ENCODE measurements around the gene C1S.
A peak's percentile ranks its signal among the peaks of the same experiment; 100 is the strongest.
"Not testable (repeated sequence)": the region's sequence is repeated elsewhere in the genome, so short reads cannot be mapped to it uniquely, and the experiment has no call there.

Gene C1S

GRCh38 chr12:7047306-7047705, 13.2 kb upstream of the C1S start:
- DNase-seq = peak; percentile 50

DNA sequence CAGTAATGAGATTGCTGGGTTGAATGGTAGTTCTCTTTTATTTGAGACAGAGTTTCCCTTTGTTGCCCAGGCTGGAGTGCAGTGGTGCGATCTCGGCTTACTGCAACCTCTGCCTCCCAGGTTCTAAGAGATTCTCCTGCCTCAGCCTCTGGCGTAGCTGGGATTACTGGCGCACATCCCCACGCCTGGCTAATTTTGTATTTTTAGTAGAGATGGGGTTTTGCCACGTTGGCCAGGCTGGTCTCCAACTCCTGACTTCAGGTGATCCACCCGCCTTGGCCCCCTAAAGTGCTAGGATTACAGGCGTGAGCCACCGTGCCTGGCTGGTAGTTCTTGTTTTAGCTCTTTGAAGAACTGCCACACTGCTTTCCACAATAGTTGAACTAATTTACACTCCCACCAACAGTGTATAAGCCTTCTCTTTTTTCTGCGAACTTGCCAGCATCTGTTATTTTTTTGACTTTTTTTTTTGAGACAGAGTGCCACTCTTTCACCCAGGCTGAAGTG, 11.0 kb upstream of the C1S start:
- not testable (repeated sequence) for DNase-seq

DNA sequence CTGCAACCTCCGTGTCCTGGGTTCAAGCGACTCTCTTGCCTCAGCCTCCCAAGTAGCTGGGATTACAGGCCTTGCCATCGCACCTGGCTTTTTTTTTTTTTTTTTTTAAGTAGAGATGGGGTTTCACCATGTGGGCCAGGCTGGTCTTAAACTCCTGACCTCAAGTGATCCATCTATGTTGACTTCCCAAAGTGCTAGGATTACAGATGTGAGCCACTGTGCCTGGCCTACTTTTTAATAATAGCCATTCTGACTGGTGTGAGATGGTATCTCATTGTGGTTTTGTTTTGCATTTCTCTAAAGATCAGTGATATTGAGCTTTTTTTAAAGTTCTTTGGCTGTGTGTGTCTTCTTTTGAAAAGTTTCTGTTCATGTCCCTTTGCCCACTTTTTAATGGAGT, 10.5 kb upstream of the C1S start:
- not testable (repeated sequence) for DNase-seq

- no peak for DNase-seq
These were observed 5.6 kb upstream of the C1S start for GRCh38 chr12:7054925-7055324.

GRCh38 chr12:7055736-7056135, 4.8 kb upstream of the C1S start:
- not testable (repeated sequence) for DNase-seq

- DNase-seq = peak; percentile 80
These were observed 2.2 kb upstream of the C1S start for GRCh38 chr12:7058163-7058845.

DNA sequence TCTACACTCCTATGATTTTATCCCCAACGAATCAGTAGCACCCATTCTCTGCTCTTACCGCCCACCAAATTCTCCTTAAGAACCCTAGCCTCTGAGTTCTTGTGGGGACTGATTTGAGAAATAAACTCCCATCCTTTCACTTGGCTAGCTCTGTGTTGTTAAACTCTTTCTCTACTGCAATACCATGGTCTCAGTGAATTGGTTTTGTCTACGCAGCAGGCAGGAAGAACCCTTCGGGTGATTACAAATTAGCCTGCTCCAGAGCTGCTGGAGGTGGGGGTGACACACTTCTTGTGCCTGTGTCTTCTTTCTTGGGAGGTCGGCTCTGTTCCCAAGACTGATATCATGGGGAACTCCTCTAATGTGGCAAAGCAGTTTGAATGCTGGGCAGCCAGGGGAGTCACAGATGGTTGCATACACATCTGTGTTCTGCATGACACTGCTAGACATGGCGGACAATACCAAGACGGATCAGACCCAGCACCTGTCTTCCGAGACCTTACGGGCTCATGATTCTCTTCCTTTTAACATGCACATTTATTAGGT, 1.6 kb upstream of the C1S start:
- no peak for DNase-seq

- DNase-seq = no peak
These were observed 738 bp upstream of the C1S start for GRCh38 chr12:7059780-7060179.

GRCh38 chr12:7061138-7061537, 620 bp downstream of the C1S start:
- DNase-seq = no peak

DNA sequence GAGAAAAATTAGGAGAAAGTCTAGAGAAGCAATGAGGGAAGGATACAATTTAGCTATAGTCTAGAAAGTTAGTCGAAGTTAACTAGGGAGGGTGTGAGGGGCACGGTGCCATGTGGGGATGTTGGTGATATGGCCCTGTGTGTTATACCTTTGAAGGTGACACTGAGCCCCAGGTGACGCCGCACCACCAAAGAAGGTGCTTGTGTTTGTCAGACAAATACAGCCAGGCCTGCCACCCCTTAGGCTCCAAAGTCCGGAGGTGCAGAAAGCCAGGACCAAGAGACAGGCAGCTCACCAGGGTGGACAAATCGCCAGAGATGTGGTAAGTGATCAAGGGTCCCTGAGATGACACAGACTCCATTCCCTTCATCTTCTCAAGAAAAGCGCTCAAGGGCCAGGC, 1.1 kb downstream of the C1S start:
- no peak for DNase-seq

DNA sequence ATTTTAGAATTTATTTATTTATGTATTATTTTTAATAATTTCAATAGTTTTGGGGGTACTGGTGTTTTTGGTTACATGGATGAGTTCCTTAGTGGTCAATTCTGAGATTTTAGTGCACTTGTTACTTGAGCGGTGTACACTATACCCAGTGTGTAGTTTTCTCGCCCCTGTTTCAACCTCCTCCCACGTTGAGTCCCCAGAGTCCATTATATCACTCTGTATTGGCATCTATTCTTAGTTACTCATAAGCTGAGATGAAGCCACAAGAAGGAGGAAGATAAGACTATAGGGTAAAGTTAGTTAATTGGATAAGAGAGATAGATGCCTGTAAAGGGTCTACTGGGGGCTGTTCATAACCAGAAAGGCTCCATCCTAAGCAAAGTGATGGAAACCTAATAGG, 4.0 kb downstream of the C1S start:
- DNase-seq = no peak

GRCh38 chr12:7065073-7065623, 4.6 kb downstream of the C1S start:
- no peak for DNase-seq

- DNase-seq = no peak
These were observed 6.1 kb downstream of the C1S start for GRCh38 chr12:7066596-7066995.

- DNase-seq = no peak
These were observed 6.6 kb downstream of the C1S start for GRCh38 chr12:7067096-7067495.

GRCh38 chr12:7068240-7068993, 7.9 kb downstream of the C1S start:
- no peak for DNase-seq

DNA sequence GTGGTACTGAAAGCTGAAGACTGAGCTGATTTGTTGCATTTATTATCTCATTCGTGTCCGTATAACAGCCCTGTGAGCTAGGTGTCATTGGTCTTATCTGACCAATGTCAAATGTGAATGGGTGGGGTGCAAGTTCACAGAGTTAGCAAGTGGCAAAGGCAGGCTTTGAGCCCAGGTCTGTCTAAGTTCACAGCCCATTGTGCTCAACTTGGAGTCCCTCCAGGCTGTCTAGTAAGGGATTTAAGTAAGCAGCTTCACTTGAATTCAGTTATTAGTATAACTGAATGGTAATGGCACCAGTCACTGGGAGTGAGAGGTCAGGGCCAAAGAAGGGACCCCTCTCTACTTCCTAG, 8.5 kb downstream of the C1S start:
- no peak for DNase-seq

GRCh38 chr12:7069386-7069785, 8.9 kb downstream of the C1S start:
- no peak for DNase-seq

DNA sequence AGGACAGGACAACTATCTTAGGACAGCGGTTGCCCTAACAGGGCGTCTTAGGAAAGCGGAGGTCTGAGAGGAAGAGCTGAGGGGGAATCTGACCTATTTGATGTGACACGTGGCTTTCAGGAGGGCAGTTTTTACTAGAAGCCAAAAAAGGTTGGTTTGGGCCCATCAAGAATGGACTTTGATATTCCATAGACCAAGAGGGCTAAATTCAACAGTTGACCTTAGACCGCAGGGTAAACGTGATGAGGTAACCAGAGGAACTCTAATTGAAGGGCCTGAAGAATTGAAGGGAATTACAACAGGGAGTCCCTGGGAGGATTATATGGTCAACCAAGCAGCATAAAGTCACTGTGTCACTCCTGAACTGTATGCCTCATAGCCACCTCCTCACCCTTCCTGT, 11.5 kb downstream of the C1S start:
- no peak for DNase-seq

- DNase-seq = no peak
These were observed 12.0 kb downstream of the C1S start for GRCh38 chr12:7072554-7072953.

DNA sequence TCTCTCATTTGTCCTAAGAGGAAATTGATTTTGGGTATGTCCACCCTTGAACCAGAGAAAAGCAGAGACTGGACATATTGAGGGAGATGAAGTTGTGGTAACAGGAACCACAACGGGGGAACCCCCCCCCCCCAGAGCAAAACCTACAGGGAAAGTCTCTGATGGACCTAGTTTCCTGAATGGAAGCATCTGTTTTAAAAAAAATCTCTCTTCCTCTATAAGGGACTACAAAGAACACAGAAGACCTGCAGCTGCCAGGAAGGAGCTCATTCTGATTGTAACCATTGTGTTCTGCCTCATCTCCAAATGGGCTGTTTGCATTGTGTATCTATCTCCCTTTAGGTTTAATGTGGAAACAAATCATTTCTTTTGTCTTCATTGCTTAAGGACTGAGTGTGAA, 13.4 kb downstream of the C1S start:
- no peak for DNase-seq

DNA sequence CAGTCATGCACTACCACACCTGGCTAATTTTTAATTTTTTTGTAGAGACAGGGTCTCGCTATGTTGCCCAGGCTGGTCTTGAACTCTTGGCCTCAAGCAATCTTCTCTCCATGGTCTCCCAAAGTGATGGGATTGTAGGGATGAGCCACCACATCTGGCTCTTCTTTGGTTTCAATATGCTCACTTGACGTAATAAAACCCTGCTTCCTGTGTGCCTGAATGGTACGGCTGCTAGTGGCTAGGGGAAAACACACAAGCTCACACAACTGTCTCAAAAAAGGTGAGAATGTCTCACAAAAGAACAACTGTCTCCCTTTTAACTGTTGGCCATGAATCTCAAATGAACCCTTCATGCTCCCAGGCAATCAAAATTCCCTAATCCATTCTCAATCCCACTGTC, 15.0 kb downstream of the C1S start:
- DNase-seq = no peak

- DNase-seq = no peak
These were observed 15.4 kb downstream of the C1S start for GRCh38 chr12:7075939-7076338.

DNA sequence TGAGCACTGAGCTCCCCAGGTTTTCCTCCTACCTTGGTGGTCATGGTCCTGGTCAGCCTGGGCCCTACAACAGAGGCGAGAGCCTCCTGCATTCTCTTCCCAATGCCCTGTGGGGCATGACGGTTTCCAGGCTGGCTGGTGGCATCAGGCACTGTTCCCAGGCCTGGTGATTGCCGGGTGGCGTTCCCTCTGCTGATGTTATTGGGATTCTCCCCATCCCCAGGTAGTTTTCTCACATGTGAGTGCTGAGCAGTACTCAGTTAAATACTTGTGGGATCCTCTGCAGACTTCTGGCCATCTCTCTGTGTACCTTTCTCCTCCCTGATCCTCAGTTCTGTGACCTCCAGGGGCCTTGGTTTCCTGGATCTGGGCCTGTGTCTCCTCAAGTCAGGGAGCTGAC, 16.0 kb downstream of the C1S start:
- DNase-seq = no peak

GRCh38 chr12:7078163-7078562, 17.6 kb downstream of the C1S start:
- DNase-seq = no peak

Measured in MV-4-11 (cell line).